AG10803 (cell line): ENCODE measurements around the gene ATXN7L1.

Experiments used
- DNase-seq: peaks from one replicate; pipeline ENCODE4 v3.0.0; 2010; ENCODE audit warnings: low read depth
- H3K4me3 ChIP-seq: 2 replicates; pipeline ENCODE4 v1.5.1; 2011; ENCODE audit warnings: mild to moderate bottlenecking, low read length, control low read depth
- TF ChIP-seq, protein P1 (sequence below): conservative IDR thresholded peaks from 2 replicates; pipeline ENCODE4 v1.5.1; 2011; ENCODE audit warnings: mild to moderate bottlenecking, low read length, control low read depth, inconsistent platforms

ATXN7L1 gene

DNA sequence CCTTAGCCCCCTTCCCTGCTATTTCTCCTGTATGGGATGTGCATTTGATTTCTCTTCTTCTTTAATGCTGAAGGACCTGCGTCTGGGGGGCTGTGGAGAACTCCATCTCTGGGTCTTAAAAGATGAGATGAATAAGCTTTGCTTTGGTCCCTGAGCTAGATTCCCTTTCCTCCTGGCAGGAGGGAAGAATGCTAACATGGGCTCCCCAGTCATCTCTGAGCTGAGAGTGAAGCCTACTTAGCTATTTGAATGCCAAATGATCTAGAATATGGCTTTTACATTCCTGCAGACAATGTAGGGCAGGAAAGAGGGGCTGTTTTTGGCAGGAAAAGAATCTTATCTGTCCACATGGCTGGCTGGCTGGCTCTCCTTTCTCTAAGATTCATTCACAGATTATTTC lies 232.5 kb downstream of the ATXN7L1 start:
- no peak for DNase-seq
- H3K4me3 ChIP-seq, result no peak overlapping the region
- TF ChIP-seq, protein P1, sequence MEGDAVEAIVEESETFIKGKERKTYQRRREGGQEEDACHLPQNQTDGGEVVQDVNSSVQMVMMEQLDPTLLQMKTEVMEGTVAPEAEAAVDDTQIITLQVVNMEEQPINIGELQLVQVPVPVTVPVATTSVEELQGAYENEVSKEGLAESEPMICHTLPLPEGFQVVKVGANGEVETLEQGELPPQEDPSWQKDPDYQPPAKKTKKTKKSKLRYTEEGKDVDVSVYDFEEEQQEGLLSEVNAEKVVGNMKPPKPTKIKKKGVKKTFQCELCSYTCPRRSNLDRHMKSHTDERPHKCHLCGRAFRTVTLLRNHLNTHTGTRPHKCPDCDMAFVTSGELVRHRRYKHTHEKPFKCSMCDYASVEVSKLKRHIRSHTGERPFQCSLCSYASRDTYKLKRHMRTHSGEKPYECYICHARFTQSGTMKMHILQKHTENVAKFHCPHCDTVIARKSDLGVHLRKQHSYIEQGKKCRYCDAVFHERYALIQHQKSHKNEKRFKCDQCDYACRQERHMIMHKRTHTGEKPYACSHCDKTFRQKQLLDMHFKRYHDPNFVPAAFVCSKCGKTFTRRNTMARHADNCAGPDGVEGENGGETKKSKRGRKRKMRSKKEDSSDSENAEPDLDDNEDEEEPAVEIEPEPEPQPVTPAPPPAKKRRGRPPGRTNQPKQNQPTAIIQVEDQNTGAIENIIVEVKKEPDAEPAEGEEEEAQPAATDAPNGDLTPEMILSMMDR, result no peak

DNA sequence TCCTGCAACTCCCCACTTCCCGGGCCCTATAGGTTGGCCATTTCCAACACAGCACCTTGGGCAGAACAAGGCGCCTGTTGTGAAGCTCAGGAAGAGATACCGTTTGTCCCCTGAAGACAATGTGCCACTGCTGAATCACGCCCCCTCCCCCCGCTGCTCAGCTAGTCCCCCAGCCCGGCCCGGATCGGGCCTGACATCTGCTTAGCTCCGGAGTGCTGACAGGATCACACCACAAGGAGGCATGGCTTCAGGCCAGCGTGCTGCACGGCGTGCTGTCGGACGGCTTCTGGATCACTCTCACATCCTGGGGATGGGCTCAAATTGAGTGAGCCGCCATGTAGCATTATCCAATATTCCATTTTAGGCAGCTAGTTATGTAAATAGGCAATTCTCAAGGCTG lies 233.0 kb downstream of the ATXN7L1 start:
- TF ChIP-seq, protein P1, result no peak
- H3K4me3 ChIP-seq, result no peak overlapping the region
- peak; percentile 5 for DNase-seq

DNA sequence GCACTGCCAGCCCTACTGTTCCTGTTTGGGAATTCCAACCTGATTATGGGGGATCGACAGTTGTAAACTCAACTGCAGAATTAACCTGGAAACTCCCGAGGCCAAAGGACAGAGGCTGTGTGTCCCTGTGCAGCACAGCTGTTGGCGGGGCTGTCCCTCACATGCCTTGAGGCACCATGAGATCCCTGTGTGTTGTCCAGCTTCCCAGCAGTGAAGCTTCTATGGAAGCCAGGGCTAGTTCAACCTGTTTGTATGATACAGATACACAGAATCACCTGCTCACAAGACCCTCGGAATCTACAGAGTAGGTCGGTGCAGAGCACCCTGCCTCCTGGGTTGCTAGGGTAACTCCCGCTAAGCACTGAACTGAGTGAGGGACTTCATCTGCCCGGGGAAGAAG lies 234.1 kb downstream of the ATXN7L1 start:
- DNase-seq, result no peak
- no peak overlapping the region for H3K4me3 ChIP-seq
- TF ChIP-seq, protein P1, result no peak

DNA sequence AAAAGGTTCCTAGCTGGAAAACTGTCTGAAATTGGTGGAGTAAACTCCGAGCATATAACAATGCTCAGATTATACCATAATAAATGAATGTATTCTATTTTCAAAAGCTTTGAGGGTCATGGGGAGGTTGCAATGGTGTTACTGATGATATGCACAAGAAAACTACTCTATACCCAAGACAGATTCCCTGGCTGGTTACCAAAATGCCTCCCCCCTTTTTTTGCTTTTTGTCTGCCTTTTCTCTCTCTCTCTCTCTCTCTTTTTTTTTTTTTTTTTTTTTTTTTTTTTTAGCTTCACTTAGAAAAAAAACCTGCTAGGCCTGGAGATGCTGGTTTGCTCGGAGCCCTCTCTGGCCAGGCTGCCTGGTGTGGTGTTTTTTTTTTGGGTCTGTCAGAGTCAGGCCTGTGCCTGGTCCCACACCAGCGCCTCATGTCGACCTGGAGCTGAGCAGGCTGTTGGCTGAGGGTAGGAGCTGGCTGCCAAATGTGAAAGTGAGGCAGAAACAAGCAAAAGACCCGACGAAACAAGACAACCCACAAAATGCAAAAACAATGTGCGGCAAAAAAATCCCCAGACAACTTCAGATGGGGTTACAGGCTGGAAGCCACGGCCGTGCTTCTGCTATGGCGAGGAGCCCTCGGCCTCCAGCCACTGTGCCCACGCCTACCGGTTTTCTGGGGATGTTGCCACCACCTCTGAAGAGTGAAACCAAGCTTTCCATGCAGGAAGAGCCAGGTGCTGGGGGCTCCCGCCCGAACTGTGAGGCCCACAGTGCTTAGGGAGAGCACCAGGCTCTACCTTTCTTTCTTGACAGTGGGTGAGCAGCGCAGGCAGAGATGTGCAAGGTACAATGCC lies 235.2 kb downstream of the ATXN7L1 start:
- DNase-seq, result no peak
- TF ChIP-seq, protein P1, result no peak
- no peak overlapping the region for H3K4me3 ChIP-seq

DNA sequence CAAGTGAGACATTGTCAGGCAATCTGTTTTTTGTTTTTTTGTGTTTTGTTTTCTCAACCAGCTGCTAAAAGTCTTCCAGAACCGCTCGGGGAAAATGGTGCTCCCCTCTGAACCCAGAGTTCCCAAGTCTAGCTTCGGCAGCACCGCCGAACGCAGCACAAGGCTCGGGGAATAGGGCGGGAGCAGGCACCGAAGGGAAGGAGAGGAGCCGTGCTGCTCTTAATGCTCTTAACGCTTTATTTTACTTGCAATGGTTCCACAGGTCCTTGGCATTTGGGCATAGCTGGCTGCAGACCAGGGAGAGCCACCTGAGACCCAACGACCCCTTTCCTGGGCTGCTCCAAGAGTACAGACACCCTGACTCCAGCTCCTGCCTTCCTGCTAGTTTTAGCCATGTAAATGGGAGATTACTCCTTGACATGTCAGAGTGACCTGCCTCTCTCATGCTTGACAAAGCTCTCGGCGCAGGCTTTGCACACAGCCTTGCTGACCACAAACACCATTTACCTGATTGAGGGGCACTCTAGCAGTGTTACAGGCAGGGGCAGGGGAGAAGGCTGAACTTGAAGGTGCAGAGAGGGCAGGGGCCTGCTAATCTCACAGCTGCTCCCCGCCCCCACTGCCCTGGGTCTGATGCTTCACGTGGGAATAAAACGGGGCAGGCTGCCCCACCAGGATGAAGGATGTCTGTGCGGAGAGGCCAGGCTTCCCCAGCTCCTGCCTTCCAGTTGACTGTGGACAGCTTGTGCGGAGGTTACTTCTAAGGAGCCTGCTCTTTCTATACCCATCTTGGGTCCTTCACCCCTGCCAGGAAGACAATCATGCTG lies 236.5 kb downstream of the ATXN7L1 start:
- H3K4me3 ChIP-seq, result no peak overlapping the region
- DNase-seq, result no peak

DNA sequence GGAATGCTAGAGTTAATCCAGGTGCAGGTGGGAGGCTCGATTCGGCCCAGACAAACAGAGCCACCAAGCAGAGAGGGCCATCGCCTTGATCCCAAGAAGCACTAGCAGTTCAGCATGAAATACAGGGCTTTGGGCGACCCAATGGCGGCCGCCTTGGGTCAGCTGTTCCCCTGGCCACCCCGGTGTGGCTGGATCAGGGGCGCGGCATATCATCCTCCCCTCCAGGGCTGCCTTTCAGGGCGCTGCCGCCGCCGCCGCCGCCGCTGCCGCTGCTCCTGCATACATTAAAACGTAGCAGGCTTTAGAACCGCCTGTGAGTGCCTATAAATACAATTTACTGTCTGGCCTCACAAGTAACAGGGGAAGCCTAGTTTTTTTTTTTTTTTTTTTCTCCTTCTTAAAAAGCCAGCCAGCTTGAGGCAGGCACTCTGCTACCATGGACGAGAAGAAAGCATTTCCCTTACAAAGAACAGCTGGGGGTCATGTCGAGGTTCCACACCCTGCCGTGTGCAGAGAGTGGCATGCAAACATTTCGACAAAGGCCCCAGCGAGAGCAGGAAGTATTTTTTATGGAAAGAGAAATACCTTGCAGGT lies 237.4 kb downstream of the ATXN7L1 start:
- TF ChIP-seq, protein P1, result no peak
- no peak for DNase-seq
- no peak overlapping the region for H3K4me3 ChIP-seq

More for the DNA sequence above, 236.5 kb downstream of the ATXN7L1 start:
- TF ChIP-seq, protein P1, result no peak
